DND-41 (cell line): ENCODE results near the gene CD34.

Experiments
- ATAC-seq: fragments of 200-7000 bp; cut with Tn5 transposase; 3 replicates; pipeline ENCODE4 v1.9.1; 2021; ENCODE audit warnings: low read depth; ENCODE audit not compliant: insufficient read depth
- DNase-seq: peaks from one replicate; pipeline ENCODE4 v3.0.0-alpha.2; 2020
- H2AFZ ChIP-seq: 2 replicates; pipeline ENCODE4 v1.6.0; 2012; ENCODE audit warnings: low read depth, low read length
- H3K27ac ChIP-seq: 2 replicates; pipeline ENCODE4 v1.5.1; 2012; ENCODE audit warnings: low read length, inconsistent platforms
- H3K27me3 ChIP-seq: fragments of 200-600 bp; sonication (generic); 2 replicates; pipeline ENCODE4 v1.6.0; 2012; ENCODE audit warnings: low read length, mild to moderate bottlenecking, inconsistent platforms; ENCODE audit not compliant: insufficient read depth, poor library complexity
- H3K36me3 ChIP-seq: 2 replicates; pipeline ENCODE4 v1.5.1; 2012; ENCODE audit warnings: low read length, inconsistent platforms; ENCODE audit not compliant: insufficient read depth
- H3K4me1 ChIP-seq: 2 replicates; pipeline ENCODE4 v1.5.1; 2012; ENCODE audit warnings: mild to moderate bottlenecking, low read length; ENCODE audit not compliant: insufficient read depth
- H3K4me2 ChIP-seq: 2 replicates; pipeline ENCODE4 v1.6.0; 2012; ENCODE audit warnings: mild to moderate bottlenecking, moderate library complexity, low read length, inconsistent platforms; ENCODE audit not compliant: insufficient read depth
- H3K4me3 ChIP-seq, 2 experiments: fragments of 200-600 bp in 1 of 2; shearing (Covaris generic) in 1 of 2; 2 replicates each; pipeline ENCODE4 v1.5.1; 2012 to 2016; ENCODE audit warnings: inconsistent platforms in 2 of 2, low read length in 2 of 2, mild to moderate bottlenecking in 2 of 2, low read depth in 1 of 2, moderate library complexity in 1 of 2
- H3K79me2 ChIP-seq: 2 replicates; pipeline ENCODE4 v1.6.0; 2012; ENCODE audit warnings: low read length, inconsistent platforms; ENCODE audit not compliant: insufficient read depth
- H3K9ac ChIP-seq: 2 replicates; pipeline ENCODE4 v1.6.0; 2012; ENCODE audit warnings: low read depth, mild to moderate bottlenecking, inconsistent platforms, low read length, moderate library complexity
- H3K9me3 ChIP-seq: 2 replicates; pipeline ENCODE4 v1.5.1; 2012; ENCODE audit warnings: low read length, moderate library complexity, mild to moderate bottlenecking, inconsistent platforms; ENCODE audit not compliant: insufficient read depth, severe bottlenecking
- H4K20me1 ChIP-seq: 2 replicates; pipeline ENCODE4 v1.6.0; 2012; ENCODE audit warnings: low read length; ENCODE audit not compliant: insufficient read depth
- CTCF ChIP-seq: IDR thresholded peaks from 2 replicates; pipeline ENCODE4 v1.5.1; 2012; ENCODE audit warnings: borderline replicate concordance, low read length, moderate library complexity, mild to moderate bottlenecking; ENCODE audit not compliant: poor library complexity, severe bottlenecking; ENCODE audit errors: extremely low read depth
- EZH2 ChIP-seq: IDR thresholded peaks from 3 replicates; pipeline ENCODE4 v1.6.1; 2012; ENCODE audit warnings: borderline replicate concordance, low read depth, mild to moderate bottlenecking, moderate library complexity, low read length, inconsistent platforms; ENCODE audit not compliant: severe bottlenecking

Gene CD34

GRCh38 chr1:207886227-207886626 lies 24.7 kb downstream of the CD34 start:
- no peaks in the 10 kb centered on the region for H3K9me3 ChIP-seq
- H3K4me1 ChIP-seq: peaks cover 63% of the 10 kb centered on the region
- H3K4me3 ChIP-seq: no peak overlapping the region
- ATAC-seq (no peak), DNase-seq (no peak)
- no peak overlapping the region for H3K4me2 ChIP-seq
- TF ChIP-seq EZH2 (no peak), CTCF (no peak)
- H4K20me1 ChIP-seq: no peaks in the 10 kb centered on the region
- peak overlapping the region; percentile 60 for H2AFZ ChIP-seq
- no peak overlapping the region for H3K9ac ChIP-seq
- H3K79me2 ChIP-seq: no peaks in the 10 kb centered on the region
- no peaks in the 10 kb centered on the region for H3K27me3 ChIP-seq
- no peaks in the 10 kb centered on the region for H3K36me3 ChIP-seq
- peak overlapping the region; percentile 89 for H3K27ac ChIP-seq

- Histone ChIP-seq H3K9me3 (no peaks in the 10 kb centered on the region), H3K4me2 (no peak overlapping the region), H3K27me3 (no peaks in the 10 kb centered on the region), H3K9ac (no peak overlapping the region), H3K27ac (peak overlapping the region; percentile 89), H3K4me3 (no peak overlapping the region), H3K79me2 (no peaks in the 10 kb centered on the region), H3K4me1 (peaks cover 63% of the 10 kb centered on the region), H4K20me1 (no peaks in the 10 kb centered on the region), H2AFZ (peak overlapping the region; percentile 46), H3K36me3 (no peaks in the 10 kb centered on the region)
- ATAC-seq (peak; percentile 78), DNase-seq (peak; percentile 75)
- TF ChIP-seq EZH2 (no peak), CTCF (peak; percentile 96)
Observed at GRCh38 chr1:207885129-207886032, 25.5 kb downstream of the CD34 start.

- H3K9me3 ChIP-seq: no peaks in the 10 kb centered on the region
- no peak for DNase-seq
- peak overlapping the region in 1 of 2 experiments; percentile 47; a peak in 1 of 4 replicates for H3K4me3 ChIP-seq
- no peak for ATAC-seq
- H3K4me2 ChIP-seq: peak overlapping the region; percentile 60; the same call in 1 of the 2 replicates
- no peaks in the 10 kb centered on the region for H3K79me2 ChIP-seq
- peak overlapping the region; percentile 49 for H3K9ac ChIP-seq
- H4K20me1 ChIP-seq: no peaks in the 10 kb centered on the region
- no peaks in the 10 kb centered on the region for H3K36me3 ChIP-seq
- peak overlapping the region; percentile 67 for H2AFZ ChIP-seq
- peak overlapping the region; percentile 87 for H3K27ac ChIP-seq
- TF ChIP-seq CTCF: no peak
- no peak for TF ChIP-seq EZH2
- peaks cover 63% of the 10 kb centered on the region for H3K4me1 ChIP-seq
- no peaks in the 10 kb centered on the region for H3K27me3 ChIP-seq
Observed at GRCh38 chr1:207884266-207885029, 26.5 kb downstream of the CD34 start.
